Astrocyte of the hippocampus (primary cell): Measurements from ENCODE around the gene KRTAP2-3.
"Not testable (repeated sequence)": the region's sequence is repeated elsewhere in the genome, so short reads cannot be mapped to it uniquely, and the experiment has no call there.

Experiments used
- DNase-seq: peaks from one replicate; pipeline ENCODE4 v3.0.0; 2011; ENCODE audit warnings: low read depth, low spot score

Gene KRTAP2-3

DNA sequence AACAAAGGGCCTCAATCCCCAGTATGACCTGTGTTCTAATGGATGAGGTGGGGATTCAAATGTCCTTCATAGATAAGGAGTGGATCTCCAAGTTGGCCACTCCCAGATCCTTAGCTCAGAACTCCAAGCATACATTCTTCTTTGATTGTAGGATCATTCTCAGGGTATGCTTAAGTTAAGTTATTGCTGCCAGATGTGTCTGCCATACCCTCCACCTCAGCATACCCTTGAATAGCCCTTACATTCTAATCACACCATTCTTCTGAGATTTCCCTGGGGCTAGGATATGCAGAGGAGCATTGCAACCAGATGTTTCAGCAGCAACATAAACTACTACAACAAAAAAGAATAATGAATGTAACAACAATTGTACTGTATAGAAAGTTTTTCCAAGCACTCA, 7.4 kb upstream of the KRTAP2-3 start:
- DNase-seq, result no peak

DNA sequence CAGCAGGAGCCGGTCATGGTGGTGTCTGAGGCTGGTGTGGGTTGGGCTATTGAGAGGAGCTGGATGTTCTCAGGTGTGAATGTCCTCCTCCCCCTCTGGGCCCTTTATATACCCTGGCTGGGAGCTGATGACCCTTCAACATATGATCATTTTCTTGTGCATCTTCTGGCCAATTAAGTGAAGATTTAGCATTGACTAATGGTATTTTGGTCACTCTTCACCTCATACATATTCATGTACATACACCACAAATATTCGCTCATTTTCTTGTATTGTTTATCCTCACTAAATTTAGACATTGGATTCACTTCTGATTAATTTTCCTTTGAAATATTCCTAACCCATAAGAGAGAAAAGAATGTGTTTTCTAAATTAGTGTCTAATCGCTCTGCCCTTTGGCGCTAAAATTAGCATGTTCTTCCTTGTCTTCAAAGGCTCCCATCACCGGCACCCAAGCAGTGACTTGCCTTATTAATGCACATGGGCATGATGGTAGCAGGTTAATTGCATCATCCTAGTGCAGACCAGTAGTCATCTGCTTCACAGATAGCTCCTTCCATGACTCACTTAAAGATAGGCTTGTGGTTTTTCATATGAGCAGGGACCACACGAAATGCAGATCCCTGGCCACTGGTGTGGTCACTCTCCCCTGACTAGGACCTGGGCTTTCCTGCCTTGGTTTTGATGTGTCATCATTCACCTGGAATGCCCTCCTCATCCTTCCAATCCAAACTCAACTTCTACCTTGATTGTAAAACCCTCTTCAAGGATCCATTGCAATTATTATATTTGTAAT, 6.1 kb upstream of the KRTAP2-3 start, which contains the start of gene KRTAP2-4:
Gene KRTAP2-4, minus strand, starts transcription at position 51 of the 796 bp plus-strand sequence. Its CDS starts 34 bp downstream, at position 17.
- DNase-seq, result peak; percentile 63

DNA sequence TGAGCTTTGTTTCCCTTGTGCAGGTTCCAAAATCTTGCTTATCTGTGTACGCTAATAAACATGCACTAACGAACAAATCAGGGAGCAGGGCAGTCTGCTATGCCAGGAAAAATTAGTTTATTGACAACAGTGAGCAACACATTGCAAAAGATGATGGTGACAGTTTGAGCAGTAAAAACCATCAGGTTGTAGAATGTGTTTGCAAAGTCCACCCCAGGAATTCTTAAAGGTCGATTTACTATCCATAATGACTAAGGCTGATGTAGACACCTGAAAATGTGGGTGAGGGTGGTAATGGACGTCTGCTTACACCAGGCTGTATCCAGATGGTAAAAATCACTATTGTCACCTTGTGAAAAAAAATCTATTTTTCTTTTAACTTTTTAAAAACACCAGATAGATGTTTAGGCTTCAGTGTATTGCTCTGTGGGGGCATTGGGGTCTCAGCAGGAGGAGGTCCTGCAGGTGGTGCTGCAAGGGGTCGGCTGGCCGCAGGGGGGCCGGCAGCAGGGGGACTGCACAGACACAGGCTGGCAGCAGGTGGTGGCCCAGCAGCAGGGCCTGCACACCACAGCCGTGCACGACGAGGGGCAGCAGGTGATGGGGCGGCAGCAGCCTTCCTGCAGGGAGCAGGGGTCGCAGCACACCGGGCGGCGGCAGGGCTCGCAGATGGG, 5.2 kb upstream of the KRTAP2-3 start:
- not testable (repeated sequence) for DNase-seq

DNA sequence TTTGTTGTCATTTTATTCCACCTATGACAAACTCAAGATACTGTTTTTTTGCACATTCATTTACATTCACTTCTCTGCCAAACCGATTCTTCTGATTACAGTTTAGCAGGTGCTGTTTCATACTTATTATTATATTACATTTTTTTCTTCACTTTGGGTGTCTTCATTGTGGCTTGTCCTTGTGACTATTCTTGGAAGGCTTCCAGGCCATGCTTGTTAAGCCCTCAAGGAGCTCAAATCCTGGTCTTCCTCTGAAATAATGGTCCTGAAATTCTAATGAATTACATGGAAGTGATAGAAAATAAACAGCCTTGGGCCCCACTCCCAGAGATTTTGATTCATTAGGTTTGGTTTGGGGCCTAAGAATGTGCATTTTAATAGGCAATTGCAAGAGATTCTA, 4.4 kb upstream of the KRTAP2-3 start:
- no peak for DNase-seq

DNA sequence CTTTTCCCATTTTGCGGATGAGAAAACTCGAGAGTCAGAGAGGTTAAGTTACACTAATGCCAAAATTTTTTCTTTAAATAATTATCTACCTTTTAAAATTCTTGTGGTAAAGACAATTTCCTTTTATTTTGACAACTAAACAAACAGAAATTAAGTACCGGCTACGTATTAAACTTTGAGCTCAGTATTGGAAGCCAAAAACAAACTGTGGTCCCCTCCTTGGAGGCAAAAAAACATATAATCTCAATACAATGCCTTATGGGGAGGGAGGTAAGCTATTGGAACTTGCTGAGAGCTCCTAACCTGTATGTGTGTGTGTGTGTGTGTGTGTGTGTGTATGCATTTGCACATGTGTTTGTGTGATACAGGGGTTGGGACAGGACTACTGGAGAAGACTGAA, 3.5 kb upstream of the KRTAP2-3 start:
- no peak for DNase-seq

DNA sequence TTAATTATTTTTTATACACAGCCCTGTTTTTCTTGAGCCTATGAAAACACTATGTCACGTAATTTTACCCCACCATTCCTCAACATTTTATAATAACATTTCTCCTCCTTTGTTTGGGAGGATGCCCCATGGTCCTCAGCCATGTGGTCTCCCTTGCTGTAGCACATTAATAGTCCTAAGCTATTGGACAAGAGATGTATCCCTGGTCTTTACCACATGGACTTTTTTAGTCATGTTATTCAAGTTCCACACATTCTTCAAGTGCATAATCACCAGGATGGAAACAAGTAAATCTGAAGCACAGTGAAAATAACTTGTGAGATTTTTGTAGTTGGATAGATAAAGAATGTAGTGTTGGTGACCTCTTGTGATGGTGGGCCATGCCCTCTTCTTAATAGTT, 2.0 kb upstream of the KRTAP2-3 start:
- DNase-seq, result peak; percentile 91

DNA sequence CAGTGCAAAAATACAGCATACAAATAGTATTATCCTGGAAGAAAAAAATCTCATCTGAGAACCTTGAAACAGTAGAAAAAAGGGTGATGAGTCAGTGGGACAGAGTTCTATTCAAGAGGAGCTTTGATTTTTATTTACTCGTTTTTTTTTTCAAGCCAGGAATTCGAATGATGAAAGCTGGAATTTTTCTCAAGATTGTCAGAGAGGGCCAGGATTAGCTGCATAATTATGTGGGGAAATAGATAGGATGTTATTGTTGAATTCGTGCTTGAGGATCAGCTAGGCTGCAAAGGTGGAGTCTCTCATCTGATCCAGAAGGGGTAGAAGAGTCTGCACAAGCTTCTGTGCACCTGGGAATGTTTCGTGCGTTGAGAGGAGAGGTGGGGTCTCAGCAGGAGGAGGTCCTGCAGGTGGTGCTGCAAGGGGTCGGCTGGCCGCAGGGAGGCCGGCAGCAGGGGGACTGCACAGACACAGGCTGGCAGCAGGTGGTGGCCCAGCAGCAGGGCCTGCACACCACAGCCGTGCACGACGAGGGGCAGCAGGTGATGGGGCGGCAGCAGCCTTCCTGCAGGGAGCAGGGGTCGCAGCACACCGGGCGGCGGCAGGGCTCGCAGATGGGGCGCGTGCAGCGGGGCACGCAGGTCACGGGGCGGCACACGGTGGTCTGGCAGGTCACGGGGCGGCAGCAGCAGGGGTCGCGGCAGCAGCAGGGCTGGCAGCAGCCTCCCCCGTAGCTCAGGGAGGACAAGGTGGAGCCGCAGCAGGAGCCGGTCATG, 450 bp downstream of the KRTAP2-3 start:
- DNase-seq, result peak; percentile 85

DNA sequence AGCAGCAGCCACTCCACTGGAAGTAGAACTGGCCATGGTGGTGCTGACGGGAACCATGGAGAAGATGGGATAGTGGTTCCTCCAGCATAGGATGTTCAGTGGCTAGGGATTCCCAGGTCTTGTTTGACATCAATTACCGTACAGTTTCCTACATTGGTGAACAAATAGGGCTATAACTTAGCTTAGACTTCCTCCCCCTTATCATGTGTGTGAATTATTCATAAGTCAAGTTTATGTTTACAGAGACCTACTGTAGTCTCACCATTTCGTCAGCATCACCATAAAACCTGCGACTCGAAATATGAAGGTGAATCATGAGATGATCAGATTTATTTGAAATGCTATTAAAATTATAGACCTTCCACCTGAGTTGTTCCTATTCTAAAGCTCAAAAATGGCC, 1.2 kb downstream of the KRTAP2-3 start:
- DNase-seq, result no peak

DNA sequence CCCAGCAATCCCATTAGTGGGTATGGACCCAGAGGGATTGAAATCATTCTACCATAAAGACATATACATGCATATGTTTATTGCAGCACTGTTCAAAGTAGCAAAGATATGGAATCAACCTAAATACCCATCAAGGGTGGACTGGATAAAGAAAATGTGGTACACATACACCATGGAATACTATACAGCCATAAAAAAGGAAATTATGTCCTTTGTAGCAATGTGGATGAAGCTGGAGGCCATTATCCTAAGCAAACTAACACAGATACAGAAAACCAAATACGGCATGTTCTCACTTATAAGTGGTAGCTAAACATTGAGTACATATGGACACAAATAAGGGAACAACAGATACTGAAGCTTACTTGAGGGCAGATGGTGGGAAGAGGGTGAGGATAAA, 2.4 kb downstream of the KRTAP2-3 start:
- DNase-seq, result no peak

DNA sequence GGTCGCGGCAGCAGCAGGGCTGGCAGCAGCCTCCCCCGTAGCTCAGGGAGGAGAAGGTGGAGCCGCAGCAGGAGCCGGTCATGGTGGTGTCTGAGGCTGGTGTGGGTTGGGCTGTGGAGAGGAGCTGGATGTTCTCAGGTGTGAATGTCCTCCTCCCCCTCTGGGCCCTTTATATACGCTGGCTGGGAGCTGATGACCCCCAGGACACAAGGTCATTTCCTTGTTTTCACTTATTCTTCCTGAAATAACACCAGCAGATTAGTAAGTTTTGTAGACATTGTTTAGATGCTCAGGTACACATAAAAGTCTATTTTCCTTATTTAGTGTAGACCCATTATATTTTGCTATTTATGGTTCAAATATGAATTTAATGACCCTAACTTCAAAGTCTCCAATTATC, 4.8 kb downstream of the KRTAP2-3 start, which contains the start of gene KRTAP2-2:
Gene KRTAP2-2, minus strand, starts transcription at position 101 of the 400 bp plus-strand sequence. Its CDS starts 19 bp downstream, at position 82.
- not testable (repeated sequence) for DNase-seq

DNA sequence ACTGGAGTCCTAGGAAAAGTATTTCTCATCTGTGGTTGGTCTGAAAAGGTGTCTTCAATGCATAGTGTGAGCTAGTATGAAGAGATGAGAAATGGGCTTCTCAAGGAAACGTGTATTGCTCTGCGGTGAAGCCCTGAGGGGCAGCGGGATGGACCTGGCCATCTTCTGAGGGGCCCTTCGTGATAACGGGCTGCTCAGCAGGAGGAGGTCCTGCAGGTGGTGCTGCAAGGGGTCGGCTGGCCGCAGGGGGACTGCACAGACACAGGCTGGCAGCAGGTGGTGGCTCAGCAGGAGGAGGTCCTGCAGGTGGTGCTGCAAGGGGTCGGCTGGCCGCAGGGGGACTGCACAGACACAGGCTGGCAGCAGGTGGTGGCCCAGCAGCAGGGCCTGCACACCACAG, 5.4 kb downstream of the KRTAP2-3 start:
- DNase-seq, result not testable (repeated sequence)

DNA sequence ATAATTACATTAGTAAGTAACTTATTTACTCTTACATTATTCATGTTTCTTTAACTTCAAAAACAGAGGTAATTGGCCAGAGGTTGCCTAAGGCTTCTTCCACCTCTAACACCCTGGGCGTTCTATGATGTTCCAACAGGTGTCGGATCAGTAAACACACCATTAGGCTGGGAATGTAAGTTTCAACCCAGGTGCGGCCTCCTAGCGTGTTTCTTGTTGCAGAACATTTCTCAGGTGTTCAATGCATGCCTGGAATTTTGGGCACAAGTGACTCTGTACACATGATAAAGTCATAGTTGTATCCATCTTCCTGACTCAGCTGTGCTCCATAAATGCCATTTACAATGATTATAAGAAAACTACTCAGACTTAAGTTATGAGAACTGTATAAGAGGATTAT, 5.9 kb downstream of the KRTAP2-3 start:
- DNase-seq, result no peak

DNA sequence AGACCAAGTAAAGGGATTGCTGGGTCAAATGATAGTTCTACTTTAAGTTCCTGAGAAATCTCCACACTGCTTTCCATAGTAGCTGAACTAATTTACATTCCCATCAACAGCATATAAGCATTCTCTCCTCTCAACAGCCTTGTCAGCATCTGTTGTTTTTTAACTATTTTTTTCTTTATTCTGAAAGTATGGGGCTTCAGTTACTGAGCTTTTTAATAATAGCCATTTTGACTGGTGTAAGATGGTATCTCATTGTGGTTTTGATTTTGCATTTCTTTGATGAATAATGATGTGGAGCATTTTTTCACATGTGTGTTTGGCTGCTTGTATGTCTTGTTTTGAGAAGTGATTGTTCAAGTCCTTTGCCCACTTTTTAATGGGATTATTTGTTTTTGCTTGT, 7.3 kb downstream of the KRTAP2-3 start:
- peak; percentile 37 for DNase-seq

DNA sequence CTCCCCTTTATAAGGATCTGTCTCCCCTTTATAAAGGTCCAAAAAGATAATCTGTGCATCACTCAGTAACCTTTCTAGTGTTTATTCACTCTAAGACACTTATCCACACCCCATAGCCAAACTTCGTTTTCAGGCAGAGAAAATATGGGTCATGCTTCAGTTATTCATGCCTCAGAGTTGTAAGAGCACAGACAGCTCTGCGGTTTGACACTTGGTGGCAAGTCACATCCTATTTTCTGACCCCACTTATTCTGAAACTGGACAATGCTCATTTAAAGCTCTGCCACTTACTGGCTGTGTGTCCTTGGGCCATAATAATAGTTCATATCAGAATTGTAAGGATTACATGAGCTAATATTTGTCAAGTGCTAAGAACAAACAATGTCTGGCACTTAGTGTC, 10.8 kb downstream of the KRTAP2-3 start:
- peak; percentile 46 for DNase-seq

DNA sequence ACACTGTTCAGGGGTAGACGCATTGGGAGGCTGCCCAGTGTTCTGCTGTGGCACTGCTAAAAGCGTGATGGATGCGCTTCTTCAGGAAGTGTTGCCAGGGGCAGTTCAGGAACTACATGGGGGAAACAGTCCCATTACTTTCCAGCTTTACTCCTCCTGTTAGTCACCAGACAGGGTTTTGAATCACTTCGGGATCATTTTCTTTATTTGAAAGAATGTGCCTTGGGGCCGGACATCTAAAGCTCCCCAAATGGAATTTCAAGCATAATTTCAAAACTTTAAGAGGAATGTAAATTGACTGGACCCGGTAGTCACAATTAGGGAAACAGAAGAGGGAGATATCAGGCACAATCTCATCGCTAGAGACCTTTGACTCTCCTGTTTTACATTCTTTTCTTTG, 11.5 kb downstream of the KRTAP2-3 start:
- peak; percentile 58 for DNase-seq

DNA sequence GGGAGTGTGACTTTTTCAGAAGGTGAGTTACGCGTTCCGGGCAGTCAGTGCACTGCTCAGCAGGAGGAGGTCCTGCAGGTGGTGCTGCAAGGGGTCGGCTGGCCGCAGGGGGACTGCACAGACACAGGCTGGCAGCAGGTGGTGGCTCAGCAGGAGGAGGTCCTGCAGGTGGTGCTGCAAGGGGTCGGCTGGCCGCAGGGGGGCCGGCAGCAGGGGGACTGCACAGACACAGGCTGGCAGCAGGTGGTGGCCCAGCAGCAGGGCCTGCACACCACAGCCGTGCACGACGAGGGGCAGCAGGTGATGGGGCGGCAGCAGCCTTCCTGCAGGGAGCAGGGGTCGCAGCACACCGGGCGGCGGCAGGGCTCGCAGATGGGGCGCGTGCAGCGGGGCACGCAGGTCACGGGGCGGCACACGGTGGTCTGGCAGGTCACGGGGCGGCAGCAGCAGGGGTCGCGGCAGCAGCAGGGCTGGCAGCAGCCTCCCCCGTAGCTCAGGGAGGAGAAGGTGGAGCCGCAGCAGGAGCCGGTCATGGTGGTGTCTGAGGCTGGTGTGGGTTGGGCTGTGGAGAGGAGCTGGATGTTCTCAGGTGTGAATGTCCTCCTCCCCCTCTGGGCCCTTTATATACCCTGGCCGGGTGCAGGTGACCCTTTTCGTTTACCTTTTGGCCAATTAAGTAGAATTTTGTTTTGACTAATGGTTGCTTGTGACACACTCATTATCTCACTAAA, 13.0 kb downstream of the KRTAP2-3 start, which contains the start of gene KRTAP2-1:
Gene KRTAP2-1, minus strand, starts transcription at position 582 of the 731 bp plus-strand sequence. Its CDS starts 49 bp downstream, at position 533.
- not testable (repeated sequence) for DNase-seq

DNA sequence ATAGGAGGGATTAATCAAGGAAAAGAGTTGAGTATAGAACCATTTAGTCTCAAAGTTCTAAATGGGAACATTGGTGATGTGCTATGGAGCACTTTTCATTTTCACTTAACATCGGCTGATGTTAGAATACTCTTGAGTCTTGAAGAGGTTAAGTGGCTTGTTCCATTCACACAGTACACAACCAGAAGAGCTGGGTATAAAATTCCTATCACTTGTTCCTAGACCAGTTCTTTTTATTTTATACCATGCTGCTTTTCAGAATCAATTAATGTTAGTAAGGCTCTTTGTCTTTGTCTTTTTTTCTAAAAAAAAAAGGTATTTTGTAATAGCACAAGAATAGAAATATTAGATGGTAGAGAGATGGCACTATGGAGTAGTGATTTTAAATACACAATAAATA, 17.0 kb downstream of the KRTAP2-3 start:
- DNase-seq, result no peak

DNA sequence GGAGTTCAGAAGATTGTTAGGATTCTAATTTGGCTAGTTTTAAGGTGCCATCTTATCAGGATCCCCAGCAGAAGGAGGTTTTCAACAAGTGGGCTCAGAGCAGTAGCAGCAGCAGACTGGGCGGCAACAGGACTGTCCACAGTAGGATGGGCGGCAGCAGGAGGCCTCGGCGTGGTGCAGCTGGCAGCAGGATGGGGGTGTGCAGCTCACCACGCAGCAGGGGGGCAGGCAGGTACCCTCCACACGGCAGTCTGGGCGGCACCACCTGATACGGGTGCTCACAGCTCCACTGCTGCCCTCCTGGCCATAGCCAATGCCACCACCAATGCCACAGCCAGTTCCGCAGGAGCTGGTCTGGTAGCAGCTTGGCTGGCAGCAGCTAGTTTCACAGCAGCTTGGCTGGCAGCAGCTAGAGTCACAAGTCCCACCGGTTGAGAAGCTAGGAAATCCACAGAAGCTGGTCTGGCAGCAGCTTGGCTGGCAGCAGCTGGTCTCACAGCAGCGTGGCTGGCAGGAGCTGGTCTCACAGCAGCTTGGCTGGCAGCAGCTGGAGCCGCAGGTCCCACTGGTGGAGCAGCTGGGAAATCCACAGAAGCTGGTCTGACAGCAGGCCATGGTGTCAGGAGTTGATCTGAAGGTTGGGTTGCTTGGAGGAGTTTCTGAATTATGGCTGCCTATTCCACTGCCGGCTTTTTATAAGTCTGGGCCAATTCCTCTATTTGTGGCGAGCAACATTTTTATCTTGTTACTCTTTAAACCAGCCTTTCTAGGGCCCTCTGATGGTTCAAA, 18.9 kb downstream of the KRTAP2-3 start, which contains the start of gene KRTAP1-1:
Gene KRTAP1-1, minus strand, starts transcription at position 668 of the 789 bp plus-strand sequence. Its CDS starts 53 bp downstream, at position 615.
- DNase-seq, result not testable (repeated sequence)

DNA sequence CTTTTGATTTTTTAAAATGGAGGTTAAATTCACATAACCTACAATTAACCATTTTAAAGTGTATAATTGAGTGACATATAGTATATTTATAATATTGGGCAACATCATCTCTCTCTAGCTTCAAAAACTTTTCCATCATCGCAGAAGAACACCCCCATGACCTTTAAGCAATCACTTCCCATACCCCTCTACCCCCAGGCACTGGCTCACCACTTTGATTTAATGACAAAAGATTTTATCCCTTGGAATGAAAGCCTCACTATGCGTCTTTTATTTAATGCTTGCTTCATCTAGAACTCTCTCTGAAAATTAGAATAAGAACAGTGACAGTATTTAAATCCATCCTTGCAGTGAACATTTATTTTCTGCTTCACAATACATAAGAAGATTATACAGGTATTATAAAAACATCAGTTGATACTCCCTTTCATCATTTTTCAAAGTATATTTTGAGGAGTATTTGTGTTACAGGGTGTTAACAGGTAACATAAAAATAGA, 22.0 kb downstream of the KRTAP2-3 start:
- DNase-seq, result no peak

DNA sequence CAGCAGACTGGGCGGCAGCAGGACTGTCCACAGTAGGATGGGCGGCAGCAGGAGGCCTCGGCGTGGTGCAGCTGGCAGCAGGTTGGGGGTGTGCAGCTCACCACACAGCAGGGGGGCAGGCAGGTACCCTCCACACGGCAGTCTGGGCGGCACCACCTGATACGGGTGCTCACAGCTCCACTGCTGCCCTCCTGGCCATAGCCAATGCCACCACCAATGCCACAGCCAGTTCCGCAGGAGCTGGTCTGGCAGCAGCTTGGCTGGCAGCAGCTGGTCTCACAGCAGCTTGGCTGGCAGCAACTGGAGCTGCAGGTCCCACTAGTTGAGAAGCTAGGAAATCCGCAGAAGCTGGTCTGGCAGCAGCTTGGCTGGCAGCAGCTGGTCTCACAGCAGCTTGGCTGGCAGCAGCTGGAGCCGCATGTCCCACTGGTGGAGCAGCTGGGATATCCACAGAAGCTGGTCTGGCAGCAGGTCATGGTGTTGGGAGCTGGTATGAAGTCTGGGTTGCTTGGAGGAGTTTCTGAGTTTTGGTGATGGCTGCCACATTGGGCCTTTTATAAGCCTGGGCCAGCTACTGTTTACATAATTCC, 25.5 kb downstream of the KRTAP2-3 start, which contains the start of gene KRTAP1-3:
Gene KRTAP1-3, minus strand, starts transcription at position 529 of the 590 bp plus-strand sequence. Its CDS starts 53 bp downstream, at position 476.
- not testable (repeated sequence) for DNase-seq
